CD4-positive, alpha-beta T cell (primary cell): ENCODE results near the gene PSMA1. TPM values are rescaled to one million over a fixed set of nuclear protein-coding genes. Genes with fewer than 3 reads are reported as not detected.

Experiments used
- ATAC-seq: fragments of 200-7000 bp; cut with Tn5 transposase; one replicate; pipeline ENCODE4 v1.10.0; 2022; ENCODE audit warnings: mild to moderate bottlenecking; ENCODE audit not compliant: poor library complexity
- CTCF ChIA-PET: fragments of 350-600 bp; sonication (Branson Sonifier 250); formaldehyde crosslinking; loops from one replicate; lab custom pipeline; 2021; ENCODE audit warnings: antibody characterized with exemption, inconsistent platforms; lab: Charles Lee
- POLR2A ChIA-PET: fragments of 350-600 bp; sonication (Branson Sonifier 250); formaldehyde crosslinking; loops from one replicate; lab custom pipeline; 2021; ENCODE audit warnings: antibody characterized with exemption, inconsistent platforms; lab: Charles Lee
- DNase-seq, 14 experiments: peaks; one replicate each; pipeline ENCODE4 v3.0.0-alpha.2; 2013 to 2020; ENCODE audit warnings: mixed read lengths in 2 of 14
- H3K27ac ChIP-seq, 2 donors: one replicate each; pipeline versions ENCODE4 v1.5.1 to v1.7.0; 2013; ENCODE audit warnings: low read length in 2 of 2, low read depth in 1 of 2, mild to moderate bottlenecking in 1 of 2
- H3K27me3 ChIP-seq, 2 experiments: 1 replicate in 1 of 2; 2 replicates in 1 of 2; pipeline versions ENCODE4 v1.6.1 to v1.7.0; 2013; ENCODE audit warnings: low read length in 2 of 2, control low read depth in 1 of 2, mild to moderate bottlenecking in 1 of 2, moderate library complexity in 1 of 2; ENCODE audit not compliant: insufficient read depth in 2 of 2, control insufficient read depth in 1 of 2
- H3K36me3 ChIP-seq: one replicate; pipeline ENCODE4 v1.6.1; 2013; ENCODE audit warnings: low read length, control low read depth; ENCODE audit not compliant: insufficient read depth
- H3K4me1 ChIP-seq: one replicate; pipeline ENCODE4 v1.6.1; 2013; ENCODE audit warnings: low read length, control low read depth; ENCODE audit not compliant: insufficient read depth
- H3K4me3 ChIP-seq: one replicate; pipeline ENCODE4 v1.5.1; 2013; ENCODE audit warnings: mild to moderate bottlenecking, low read length, moderate library complexity
- H3K9me3 ChIP-seq, 2 experiments: 1 replicate in 1 of 2; 2 replicates in 1 of 2; pipeline versions ENCODE4 v1.6.1 to v1.7.0; 2013; ENCODE audit warnings: low read length in 2 of 2, mild to moderate bottlenecking in 2 of 2, control low read depth in 1 of 2, moderate library complexity in 1 of 2; ENCODE audit not compliant: control insufficient read depth in 1 of 2, insufficient read depth in 1 of 2
- H3K27ac Mint-ChIP-seq: one replicate; pipeline ENCODE4 v1.8.0; 2020; ENCODE audit warnings: mixed read lengths
- H3K27me3 Mint-ChIP-seq: one replicate; pipeline ENCODE4 v1.8.0; 2021; ENCODE audit warnings: mixed read lengths
- H3K36me3 Mint-ChIP-seq: one replicate; pipeline ENCODE4 v1.8.0; 2021; ENCODE audit warnings: low read depth, mixed read lengths
- H3K4me1 Mint-ChIP-seq: one replicate; pipeline ENCODE4 v1.8.0; 2021; ENCODE audit warnings: low read depth, mixed read lengths
- H3K4me3 Mint-ChIP-seq: one replicate; pipeline ENCODE4 v1.8.0; 2020; ENCODE audit warnings: mild to moderate bottlenecking, mixed read lengths
- H3K9me3 Mint-ChIP-seq: one replicate; pipeline ENCODE4 v1.8.0; 2020; ENCODE audit warnings: mixed read lengths
- CTCF ChIP-seq: fragments of 200-600 bp; IDR thresholded peaks from one replicate; pipeline ENCODE4 v1.8.0; 2022; ENCODE audit warnings: antibody characterized with exemption, mild to moderate bottlenecking
- intact Hi-C, 2 experiments: fragments of 100-400 bp; cut with DNase I in 1 of 2; cut with micrococcal nuclease in 1 of 2; formaldehyde crosslinking; loops; one replicate each; pipeline versions ENCODE4 v1.15.1 to v1.9.0; 2023 to 2025; cut with DNase I, micrococcal nuclease
- total RNA-seq, 174 experiments: library from RNA in 2 of 174; stranded (reverse) in 2 of 174; gene quantifications; one replicate each; pipeline ENCODE4 v1.2.3 and lab custom pipeline; 2021 to 2026

The PSMA1 gene
- total RNA-seq, 2 experiments from 2014 or later: 170 to 175 TPM

GRCh38 chr11:14544611-14545010, 24.4 kb upstream of the PSMA1 start:
- TF ChIP-seq CTCF: no peak
- H3K4me3 Mint-ChIP-seq: no peak overlapping the region
- H3K27me3 ChIP-seq: no peaks in the 10 kb centered on the region
- ChIA-PET CTCF (no interaction called here), POLR2A (interaction anchor here (1.1 kb wide), 1 partner anchor 100 kb away, joined by 3 read pairs; no protein-coding TSS in a partner anchor)
- H3K4me1 Mint-ChIP-seq: peaks cover 26% of the 10 kb centered on the region
- DNase-seq (peak in 3 of 14 experiments; percentile 22 to 49 (median 35)), ATAC-seq (no peak)
- no peak overlapping the region for H3K27ac ChIP-seq
- H3K36me3 ChIP-seq: no peaks in the 10 kb centered on the region
- H3K27me3 Mint-ChIP-seq: no peaks in the 10 kb centered on the region
- H3K9me3 ChIP-seq: no peaks in the 10 kb centered on the region
- intact Hi-C loops: no loop called here
- H3K27ac Mint-ChIP-seq: no peak overlapping the region
- peaks cover 5% of the 10 kb centered on the region for H3K36me3 Mint-ChIP-seq
- no peaks in the 10 kb centered on the region for H3K4me1 ChIP-seq
- no peak overlapping the region for H3K4me3 ChIP-seq
- no peaks in the 10 kb centered on the region for H3K9me3 Mint-ChIP-seq

GRCh38 chr11:14543260-14543659, 23.1 kb upstream of the PSMA1 start:
- ATAC-seq: no peak
- no peaks in the 10 kb centered on the region for H3K27me3 Mint-ChIP-seq
- Histone ChIP-seq H3K36me3 (no peaks in the 10 kb centered on the region), H3K27ac (no peak overlapping the region), H3K9me3 (no peaks in the 10 kb centered on the region), H3K4me1 (peaks cover under 1% of the 10 kb centered on the region), H3K27me3 (no peaks in the 10 kb centered on the region), H3K4me3 (no peak overlapping the region)
- ChIA-PET CTCF (interaction anchor here (1.6 to 1.9 kb wide), 2 partner anchors 101 to 190 kb away, joined by 3 to 4 read pairs; no protein-coding TSS in a partner anchor), POLR2A (interaction anchor here (0.8 to 2.5 kb wide), 3 partner anchors 12 to 349 kb away, joined by 3 to 9 read pairs (median 6); partner anchors contain the start of gene CYP2R1)
- no peak for DNase-seq
- TF ChIP-seq CTCF: no peak
- peaks cover 32% of the 10 kb centered on the region for H3K4me1 Mint-ChIP-seq
- intact Hi-C loops: no loop called here
- no peak overlapping the region for H3K4me3 Mint-ChIP-seq
- H3K27ac Mint-ChIP-seq: no peak overlapping the region
- H3K36me3 Mint-ChIP-seq: peaks cover 5% of the 10 kb centered on the region
- H3K9me3 Mint-ChIP-seq: no peaks in the 10 kb centered on the region

- H3K4me3 ChIP-seq: no peak overlapping the region
- H3K27me3 ChIP-seq: no peaks in the 10 kb centered on the region
- CTCF ChIA-PET: interaction anchor here (1.6 to 1.9 kb wide), 2 partner anchors 102 to 191 kb away, joined by 3 to 4 read pairs; no protein-coding TSS in a partner anchor
- DNase-seq: no peak
- Mint-ChIP-seq H3K4me1 (peaks cover 40% of the 10 kb centered on the region), H3K27me3 (no peaks in the 10 kb centered on the region), H3K27ac (no peak overlapping the region), H3K4me3 (no peak overlapping the region), H3K36me3 (peaks cover 5% of the 10 kb centered on the region), H3K9me3 (no peaks in the 10 kb centered on the region)
- POLR2A ChIA-PET: interaction anchor here (0.8 to 2.5 kb wide), 5 partner anchors 13 to 350 kb away, joined by 3 to 9 read pairs (median 4); partner anchors contain the start of gene CYP2R1
- peaks cover 7% of the 10 kb centered on the region for H3K4me1 ChIP-seq
- intact Hi-C loops: no loop called here
- TF ChIP-seq CTCF: no peak
- ATAC-seq: no peak
- H3K36me3 ChIP-seq: no peaks in the 10 kb centered on the region
- H3K9me3 ChIP-seq: no peaks in the 10 kb centered on the region
- H3K27ac ChIP-seq: no peak overlapping the region
These were observed 22.1 kb upstream of the PSMA1 start for GRCh38 chr11:14542324-14542723.
